CD4-positive, alpha-beta T cell treated with Interleukin-6 for 4 hours (primary cell): Measurements from ENCODE around the gene JAKMIP1.

ENCODE experiments used
- DNase-seq: peaks from one replicate; pipeline ENCODE4 v3.0.0-alpha.2; 2020; ENCODE audit warnings: mixed read lengths

The JAKMIP1 gene

DNA sequence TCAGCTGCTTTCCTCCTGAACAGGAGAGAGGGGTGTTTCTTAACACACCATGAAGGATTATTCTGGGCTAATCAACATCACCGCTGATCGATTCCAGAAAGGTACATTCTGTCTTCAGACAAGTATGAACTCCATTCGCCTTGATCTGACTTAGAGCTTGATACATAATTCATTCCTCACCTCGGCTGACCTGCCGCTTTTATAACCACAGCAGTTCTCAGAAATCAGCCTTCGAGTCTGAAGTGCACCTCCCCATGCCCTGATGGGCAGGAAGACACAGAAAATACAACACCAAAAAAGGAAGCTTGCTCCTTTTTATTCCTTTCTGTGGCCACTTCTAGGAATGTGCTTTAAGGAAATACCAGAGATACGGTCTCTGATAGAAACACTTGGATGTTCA is 85.7 kb downstream of the JAKMIP1 start:
- DNase-seq, result no peak

DNA sequence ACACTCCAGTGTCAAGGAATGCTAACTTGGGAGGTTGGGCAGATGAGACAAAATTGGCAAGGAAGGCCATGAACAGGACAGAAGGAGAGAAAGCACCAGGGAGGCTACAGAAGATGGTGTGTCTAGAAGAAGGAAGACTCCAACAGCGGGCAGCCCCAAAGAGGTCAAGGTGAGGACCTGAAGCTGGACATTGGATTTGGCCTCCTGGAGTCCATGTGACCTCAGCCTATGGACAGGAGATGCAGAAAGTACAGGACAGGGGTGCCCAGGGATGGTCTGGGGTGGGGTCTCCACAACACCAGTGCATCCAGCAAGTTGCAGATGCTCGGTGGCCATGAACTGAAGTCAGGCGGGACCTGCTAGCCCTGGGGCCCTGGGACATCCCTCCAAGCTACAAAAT is 86.2 kb downstream of the JAKMIP1 start:
- DNase-seq, result no peak

DNA sequence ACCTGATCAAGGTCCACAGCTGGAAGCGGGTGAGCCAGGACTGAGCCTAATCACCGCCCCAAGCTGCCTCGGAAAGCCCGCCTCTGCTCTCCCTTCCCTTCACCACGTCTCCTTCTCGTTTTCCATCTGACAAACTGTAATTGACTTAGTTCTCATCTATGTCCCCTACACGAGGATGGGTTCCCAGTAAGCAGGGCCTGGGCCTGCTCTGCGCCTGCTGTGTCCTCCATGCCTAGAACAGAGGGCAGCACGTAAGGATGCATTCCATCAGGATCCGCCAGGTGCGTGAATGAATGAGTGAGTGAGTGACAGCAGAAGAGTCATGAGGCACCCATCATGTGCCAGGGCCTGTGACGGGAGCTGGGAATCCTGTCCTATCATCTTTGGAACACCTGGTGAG is 86.7 kb downstream of the JAKMIP1 start:
- DNase-seq, result no peak

DNA sequence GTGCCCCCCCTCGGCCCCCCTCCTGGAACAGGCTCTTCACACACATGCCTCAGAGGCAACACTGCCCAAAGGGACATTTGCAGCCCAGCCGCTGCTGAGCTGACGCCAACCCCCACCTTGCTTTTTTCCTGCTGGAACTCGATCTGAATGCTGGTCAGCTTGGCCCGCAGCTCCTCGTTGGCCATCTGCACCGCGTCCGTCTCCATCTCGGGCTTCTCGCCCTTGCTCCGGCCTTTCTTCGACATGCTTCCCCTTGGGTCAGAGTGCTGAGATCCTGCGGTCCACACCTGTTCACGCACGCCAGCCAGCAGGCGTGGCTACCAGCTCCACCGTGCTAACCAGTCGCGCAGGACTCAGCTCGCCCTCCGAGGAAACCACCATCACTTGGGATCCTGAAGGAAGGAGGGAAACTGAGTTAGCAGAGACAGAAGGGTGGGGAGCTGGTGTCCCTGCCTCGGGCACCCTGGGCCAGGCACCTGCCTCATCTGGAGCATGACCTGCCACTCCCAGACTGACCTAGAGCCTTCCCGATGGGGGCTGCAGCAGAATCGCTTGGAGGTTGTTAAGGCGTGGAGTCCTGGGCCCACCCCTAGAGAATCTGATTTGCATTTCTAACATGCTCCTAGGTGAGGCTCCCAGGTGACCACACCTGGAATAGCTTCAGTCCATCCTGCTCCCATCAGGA is 87.6 kb downstream of the JAKMIP1 start:
- no peak for DNase-seq

DNA sequence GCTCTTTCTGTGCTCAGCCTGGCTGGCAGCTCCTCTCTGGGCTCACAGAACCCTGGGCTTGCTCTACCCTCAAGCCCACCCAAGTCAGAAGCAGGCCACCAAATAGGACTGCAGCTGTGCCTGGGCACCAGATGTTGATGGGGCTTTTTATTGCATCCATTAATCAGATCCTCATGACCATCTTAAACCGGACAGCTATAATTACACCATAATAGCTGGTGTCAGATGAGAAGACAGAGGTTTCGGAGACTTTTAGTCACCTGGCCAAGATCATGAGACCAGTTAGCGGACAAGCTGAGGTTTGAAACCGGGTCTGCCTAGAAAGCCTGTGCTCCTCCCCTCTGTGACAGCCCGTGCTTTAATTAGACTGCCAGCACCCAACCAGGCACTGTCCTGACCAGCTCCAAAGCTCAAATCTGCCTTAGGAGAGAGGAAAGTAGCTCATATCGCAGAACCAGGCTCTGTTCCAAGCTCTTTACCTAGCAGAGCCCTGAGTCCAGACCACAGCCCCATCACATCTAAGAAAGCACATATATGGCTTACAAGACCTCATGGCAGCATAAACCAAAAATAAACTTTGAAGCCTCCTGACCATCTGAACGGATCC is 88.9 kb downstream of the JAKMIP1 start:
- DNase-seq, result no peak

DNA sequence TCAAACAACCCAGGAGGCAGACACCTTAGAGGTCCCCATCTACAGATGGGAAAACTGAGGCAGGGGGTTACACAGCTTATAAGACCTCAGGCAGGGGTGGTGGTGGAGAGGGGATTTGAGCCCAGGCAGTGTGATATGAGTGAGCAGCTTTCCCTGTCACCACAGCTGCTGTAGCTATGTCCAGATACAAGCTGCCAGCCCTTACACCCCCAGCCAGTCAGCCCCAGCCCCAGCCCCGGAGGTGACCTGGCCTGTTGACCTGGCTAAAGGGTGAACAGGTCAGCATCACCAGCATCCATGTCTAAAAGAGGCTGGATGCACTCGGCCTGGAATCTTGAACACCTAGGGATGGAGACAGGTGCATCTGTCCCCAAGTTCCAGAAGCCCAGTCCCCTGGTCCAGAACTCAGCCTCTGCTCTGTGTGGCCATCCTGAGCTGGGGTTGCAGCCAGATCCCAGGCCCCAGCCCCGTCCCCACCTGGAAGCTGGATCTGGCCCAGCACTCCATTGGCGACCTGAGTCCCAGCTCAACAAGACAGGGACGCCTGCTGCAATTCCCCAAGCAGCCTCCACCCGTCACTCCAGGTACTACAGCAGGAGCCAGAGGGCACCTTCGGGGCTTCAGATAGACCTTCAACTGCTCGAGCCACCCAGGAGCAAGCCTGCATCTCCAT is 89.5 kb downstream of the JAKMIP1 start:
- DNase-seq, result no peak

DNA sequence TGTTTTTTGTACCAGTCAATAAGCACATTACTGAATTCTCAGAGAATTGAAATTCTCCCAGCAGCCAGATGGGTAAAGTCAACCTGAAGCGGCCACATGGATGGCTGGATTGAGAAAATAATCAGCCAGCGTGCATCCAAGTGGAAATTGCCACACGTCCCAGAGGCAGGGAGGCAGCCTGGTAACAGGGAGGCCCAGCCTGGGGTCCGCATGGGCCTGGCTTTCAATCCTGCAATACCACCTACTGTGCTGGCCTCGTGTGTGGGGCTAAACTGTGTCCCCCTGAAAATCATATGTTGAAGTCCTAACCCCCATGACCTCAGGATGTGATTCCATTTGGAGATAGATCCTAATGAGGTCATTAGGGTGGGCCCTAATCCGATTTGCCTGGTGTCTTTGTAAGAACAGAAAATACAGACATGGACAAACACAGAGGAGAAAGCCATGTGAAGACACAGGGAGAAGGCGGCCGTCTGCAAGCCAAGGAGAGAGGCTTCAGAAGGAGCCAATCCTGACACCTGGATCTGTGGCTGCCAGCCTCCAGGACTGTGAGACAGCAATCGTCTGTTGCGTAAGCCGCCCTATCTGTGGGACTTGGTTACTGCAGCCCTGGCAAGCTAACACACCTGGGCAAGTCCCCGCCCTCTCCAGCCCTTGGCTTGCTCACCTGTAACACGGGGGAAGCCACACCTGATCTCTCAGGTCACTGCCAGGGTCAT is 90.3 kb downstream of the JAKMIP1 start:
- DNase-seq, result no peak

DNA sequence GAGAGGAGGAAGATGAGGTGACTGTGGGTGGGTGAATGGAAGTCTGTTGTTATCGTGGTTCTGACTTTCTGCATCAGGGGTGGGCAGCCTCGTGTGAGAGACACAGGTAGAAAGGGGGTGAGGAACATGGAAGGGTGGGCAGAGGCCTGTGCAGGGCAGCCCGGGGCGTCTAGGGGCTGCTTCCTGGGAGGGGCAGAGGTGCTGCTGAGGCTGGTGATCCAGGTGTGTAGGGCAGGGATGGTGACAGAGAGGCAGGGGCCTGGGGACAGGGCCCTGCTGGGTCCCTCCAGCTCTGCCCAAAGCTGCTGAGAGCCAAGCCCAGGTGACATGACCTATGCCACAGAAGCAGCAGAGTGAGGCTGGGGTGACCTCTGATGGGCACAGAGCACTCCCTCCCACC is 92.5 kb downstream of the JAKMIP1 start:
- no peak for DNase-seq

DNA sequence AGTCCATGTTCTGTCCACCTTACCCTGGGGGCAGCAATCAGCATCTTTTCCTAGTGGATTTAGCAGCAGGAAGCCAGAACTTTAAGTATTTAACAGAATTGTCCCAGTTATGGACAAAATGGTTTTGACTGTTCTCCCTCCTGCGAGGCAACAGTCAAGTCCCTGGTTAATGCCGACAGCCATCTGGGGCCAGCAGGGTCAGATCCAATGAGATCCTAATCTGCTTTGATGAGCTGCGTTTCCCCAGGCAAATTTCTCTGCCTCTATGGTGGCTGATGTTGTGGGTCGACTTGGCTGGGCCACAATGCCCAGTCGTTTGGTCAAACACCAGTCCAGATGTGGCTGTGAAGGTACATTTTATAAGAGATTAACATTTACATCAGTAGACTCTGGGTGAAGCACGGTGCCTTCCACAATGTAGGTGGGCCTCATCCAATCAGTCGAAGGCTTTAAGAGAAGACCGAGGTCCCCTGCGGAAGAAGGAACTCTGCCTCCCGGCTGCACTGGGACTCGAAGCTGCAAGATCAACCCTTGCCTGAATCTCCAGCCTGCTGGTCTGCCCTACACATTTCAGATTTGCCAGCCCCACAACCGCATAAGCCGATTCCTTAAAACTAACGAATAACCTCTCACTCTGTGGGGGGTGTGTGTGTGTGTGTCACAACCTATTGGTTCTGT is 93.1 kb downstream of the JAKMIP1 start:
- DNase-seq, result no peak

DNA sequence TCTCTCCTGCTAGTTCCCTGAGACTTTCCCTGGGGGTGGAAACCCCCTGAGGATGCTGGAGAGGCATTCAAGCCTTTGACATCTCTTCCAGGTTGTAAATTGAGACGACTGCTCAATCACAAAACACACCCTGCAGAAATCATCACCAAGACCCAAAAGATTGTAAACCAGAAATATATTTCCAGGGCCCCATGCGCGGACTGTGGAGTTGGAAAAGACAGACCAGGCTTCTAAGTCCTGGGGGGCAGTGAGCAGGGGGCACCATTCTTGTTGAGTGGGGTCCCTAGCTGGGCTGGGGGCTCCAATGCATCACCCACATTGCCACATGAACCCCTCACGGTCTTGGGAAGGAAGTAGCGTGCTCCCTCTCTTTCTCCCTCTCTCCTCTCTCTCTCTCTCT is 94.2 kb downstream of the JAKMIP1 start:
- no peak for DNase-seq

DNA sequence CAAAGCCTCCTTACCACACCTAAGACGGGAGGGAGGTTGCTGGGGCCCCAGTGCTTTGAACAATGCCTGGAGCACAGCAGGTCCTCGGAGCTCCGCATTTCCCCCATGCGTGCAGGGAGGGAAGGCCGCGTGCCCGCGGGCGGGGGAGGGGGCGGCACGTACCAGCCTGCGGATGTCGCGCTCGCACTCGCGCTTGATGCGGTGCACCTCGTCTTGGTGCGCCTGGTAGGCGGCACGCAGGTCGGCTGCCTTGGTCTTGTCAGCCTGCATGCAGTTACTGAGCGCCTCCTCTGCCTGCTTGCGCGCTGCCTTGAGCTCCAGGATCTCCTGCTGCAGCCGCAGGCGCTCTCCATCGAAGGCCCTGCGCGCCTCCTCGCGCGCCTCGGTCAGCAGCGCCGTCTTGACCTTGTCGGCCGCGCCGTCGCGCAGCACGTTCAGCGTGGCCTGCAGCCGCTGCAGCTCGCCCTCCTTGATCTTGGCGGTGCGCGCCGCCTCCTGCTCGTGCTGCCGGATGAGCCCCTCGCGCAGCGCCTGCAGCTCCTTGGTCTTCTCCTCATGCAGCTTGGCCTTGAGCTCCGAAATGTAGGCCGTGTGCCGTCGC is 94.9 kb downstream of the JAKMIP1 start:
- no peak for DNase-seq

DNA sequence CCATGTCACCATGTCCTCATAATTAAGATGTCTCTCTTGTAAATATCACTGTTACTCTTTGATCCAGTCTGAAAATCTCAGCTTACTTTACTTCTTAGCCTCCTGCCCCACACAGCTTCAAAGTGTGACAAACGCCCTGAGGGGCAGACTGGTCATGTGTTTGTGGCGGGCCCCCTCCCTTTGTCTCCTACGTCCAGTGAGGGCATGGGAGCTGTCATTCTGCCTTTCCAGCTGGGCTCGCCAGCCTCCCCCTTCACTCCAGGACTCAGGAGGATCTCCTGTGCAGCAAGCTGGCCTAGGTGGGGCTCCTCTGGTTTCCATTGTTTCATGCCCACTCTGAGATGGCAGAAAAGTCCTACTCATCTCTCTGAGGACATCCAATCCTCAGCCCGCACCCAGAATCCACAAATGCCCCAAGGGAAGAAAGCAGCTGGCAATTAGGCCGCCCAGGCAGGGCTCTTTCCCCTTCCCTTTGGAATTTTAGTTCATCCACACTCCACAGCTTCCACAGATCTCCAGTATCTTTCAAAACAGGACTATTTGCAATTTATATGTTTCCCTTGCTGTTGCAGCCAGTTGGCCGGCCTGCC is 95.7 kb downstream of the JAKMIP1 start:
- no peak for DNase-seq

DNA sequence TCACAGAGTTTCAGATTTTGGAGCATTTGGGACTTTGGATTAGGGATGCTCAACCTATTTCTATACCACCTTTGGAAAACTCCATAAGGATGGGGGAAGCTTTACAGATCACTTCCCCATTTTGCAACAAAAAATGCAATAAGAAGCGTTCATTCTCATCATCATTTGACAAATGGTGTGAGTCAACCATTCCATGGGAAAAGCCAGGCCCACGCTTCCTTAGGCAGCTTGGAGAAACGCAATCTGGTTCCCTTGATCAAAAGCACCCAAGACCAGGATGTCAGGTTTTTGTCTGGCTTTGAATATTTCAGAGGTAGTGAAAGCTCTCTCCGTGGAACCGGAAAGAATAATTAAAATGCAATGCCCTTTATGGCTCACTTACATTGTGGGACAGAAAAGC is 102.8 kb downstream of the JAKMIP1 start:
- DNase-seq, result no peak

DNA sequence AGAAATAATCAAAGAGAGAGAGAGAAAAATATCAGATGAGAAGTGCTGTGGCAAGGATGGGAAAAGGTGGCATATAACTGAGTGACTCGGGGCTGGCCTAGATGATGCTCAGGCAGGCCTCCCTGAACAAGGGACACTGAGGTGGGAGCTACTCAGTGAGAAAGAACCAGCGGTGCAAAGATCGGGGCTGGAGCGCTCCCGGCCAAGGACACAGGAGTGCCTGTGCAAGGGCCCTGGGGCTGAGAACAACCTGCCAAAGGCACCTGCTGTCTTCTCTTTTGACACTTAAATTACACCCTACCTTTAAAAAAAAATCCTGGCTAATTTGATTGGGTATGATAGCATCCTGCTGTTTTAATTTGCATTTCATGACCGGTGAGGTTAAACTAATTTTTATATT is 104.5 kb downstream of the JAKMIP1 start:
- no peak for DNase-seq

DNA sequence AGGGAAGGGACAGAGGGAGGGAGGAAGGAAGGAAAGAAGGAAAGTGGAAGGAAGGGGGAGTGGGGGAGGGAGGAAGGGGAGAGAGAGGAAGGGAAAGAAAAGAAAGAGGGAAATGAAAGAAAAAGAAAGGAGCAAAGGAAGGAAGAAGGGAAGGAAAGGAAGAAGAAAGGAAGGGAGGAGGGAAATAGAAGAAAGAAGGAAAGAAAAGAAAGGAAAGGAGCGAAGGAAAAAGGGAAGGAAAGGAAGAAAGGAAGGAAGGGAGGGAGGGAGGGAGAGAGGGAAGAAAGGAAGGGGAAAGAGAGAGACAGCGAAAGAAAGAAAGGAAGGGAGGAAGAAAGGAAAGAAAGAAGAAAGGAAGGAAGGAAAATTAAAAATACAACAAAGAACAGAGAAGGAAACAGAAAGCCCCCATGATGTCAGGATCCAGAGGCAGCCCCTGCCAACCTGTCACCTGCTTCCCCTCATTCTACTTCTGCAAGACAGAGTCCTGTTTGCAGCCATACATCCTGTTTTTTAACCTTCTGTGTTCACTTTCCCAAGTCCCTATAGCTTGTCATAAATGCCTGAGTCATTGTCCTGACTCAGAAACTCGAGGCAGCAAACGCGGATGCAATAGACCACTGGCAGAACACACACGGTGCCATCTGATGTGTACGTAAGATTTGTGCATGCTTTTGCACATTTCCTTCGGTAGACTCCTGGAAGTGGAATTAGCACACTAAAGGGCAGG is 105.2 kb downstream of the JAKMIP1 start:
- DNase-seq, result no peak

DNA sequence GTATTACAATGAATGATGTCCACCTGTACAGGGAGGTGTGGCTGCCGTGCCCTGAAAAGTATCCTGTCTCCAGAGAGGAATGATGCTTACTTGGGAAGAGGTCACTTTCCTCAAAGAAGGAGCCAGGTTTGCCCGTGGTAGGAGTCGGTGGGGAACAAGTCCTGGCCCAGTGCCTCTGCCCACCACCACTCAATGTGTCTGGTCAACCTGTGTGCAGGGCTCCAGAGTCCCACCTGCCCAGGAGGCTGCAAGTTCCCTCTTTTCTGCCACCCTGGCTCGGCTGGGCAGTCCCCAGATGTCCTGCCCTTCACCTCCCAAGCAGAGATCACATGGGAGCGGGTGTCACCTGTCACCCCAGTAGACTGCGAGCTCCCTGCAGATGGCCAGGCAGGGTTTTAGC is 106.7 kb downstream of the JAKMIP1 start:
- DNase-seq, result no peak

DNA sequence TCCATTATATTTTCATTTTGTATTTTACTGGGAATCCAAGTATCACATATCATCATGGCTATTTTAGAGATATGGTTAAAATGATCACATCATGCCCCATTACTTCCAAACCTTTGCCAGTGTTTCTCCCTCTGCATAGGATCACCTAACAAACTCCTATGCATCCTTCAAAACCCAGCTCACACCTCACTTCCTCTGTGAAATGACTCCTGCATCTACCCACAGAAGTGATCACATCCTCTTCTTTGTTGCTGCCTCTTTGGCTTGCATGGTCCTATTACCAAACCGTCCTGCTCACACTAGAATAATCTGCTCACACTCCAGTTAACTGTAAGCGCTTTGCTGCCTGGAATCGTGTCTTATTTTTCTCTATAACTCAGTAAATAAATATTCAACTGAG is 107.4 kb downstream of the JAKMIP1 start:
- no peak for DNase-seq

DNA sequence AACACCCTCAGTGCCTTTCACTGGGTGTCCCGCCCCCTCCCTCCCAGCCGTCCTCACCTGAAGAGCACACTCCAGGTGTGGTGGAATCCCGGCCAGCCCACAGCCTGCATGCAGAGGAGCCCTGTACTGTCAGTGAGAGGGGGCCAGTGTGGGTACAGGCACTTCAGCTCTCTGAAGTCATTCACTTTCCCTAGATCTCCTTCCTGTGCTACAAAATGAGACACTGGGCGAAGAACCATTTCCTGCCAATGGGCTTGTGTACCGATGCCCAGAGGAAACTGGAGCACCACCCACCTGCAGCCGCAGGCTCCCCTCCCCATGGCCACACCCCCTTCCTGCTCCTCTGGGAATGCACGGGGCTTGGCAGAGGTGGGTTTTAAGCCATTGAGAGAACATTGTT is 108.2 kb downstream of the JAKMIP1 start:
- no peak for DNase-seq

DNA sequence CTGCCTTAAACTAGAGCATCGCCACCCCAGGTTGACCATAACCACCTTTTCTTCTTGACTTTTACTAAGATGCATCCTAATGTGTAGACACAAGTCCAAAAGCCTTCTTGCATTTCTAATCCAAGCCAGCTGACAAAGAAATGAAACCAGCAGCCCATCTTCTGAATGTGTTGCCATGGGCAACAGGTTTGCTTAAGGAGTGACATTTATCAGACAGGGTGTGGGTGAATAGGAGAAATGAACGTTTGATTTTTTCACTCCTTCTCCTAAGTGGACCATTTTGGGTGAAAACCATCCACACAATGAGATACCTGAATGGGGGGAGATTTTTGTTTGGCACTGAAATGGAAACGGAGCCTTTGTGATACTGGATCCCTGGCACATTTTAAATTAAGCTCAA is 109.4 kb downstream of the JAKMIP1 start:
- no peak for DNase-seq

DNA sequence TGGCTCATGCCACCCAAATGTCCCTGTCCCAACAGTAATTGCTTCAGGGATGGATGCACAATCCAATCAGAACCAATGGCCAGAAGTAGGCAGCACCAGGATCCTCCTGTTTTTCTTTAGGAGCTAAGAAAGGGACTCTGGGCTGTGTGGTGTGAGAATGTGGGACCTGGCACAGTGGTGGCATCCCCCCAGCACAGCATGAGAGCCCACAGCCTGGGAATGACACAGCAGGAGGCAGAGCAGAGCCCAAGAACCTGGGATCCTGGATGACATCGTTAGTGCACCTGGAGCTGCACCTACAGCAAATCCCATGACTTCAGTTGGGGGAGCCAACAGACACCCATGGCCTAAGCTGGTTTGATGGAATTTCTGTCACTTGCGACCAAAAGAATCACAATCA is 111.4 kb downstream of the JAKMIP1 start:
- DNase-seq, result no peak

DNA sequence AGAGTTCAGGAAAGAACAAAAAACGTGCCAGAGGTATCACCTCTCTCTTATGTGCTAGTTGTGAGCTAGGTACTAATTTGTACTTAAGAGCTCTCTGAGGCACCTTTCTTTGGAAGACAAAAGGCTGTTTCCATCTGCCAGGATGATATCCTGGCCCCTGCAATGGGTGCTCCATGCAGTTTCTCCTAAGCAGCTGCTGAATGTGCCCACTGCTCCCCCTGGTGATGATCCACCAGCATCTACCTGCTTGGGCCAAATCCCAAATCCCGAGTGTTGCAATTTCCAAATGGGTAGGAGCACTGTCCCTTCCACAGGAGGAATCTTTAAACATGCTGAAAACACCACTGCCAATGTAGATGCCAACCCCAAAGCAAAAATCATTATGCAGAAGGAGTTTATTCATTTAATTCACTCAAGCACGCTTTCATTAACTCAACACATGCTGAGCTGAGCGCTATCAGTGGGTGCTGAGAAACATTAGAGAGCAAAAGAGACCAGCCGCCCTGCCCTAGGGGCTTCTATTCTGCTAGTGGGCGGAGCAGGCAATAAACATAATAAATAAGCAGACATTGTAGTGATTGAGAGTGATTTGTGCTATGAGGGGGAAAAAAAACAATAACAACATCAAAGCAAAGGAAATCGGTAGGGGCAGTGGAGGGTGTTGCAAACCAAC is 112.5 kb downstream of the JAKMIP1 start:
- no peak for DNase-seq
